Measurements from ENCODE around the gene ULK1.
A peak's percentile ranks its signal among the peaks of the same experiment; 100 is the strongest.

Gene ULK1

GRCh38 chr12:131893605-131894312 lies 663 bp upstream of the ULK1 start:
- no peak overlapping the region for H3K4me3 ChIP-seq (ENCODE audit: low read depth, low read length, poor library complexity, severe bottlenecking)
- no peaks in the 10 kb centered on the region for H3K79me2 ChIP-seq (ENCODE audit: insufficient read depth, low read length)
- no peaks in the 10 kb centered on the region for H3K27me3 ChIP-seq (ENCODE audit: insufficient read depth, low read length)
- no peaks in the 10 kb centered on the region for H3K9me3 ChIP-seq (ENCODE audit: low read length)
- no peaks in the 10 kb centered on the region for H3F3A ChIP-seq (ENCODE audit: insufficient read depth, low read length)
- no peak overlapping the region for H3K27ac ChIP-seq (ENCODE audit: low read depth, low read length, poor library complexity, severe bottlenecking)
- H3K9me2 ChIP-seq (ENCODE audit: low read depth, low read length) = no peaks in the 10 kb centered on the region
- H4K20me1 ChIP-seq (ENCODE audit: insufficient read depth, low read length) = no peaks in the 10 kb centered on the region
- H3K9ac ChIP-seq (ENCODE audit: low read length) = no peak overlapping the region
- no peak overlapping the region; the same call in 1 of the 2 replicates for H3K4me2 ChIP-seq (ENCODE audit: low read length)
- H2AFZ ChIP-seq (ENCODE audit: low read length) = no peak overlapping the region
- no peaks in the 10 kb centered on the region; the same call in 1 of the 2 replicates for H3K36me3 ChIP-seq (ENCODE audit: insufficient read depth, low read length)
- peaks cover 16% of the 10 kb centered on the region for H3K4me1 ChIP-seq (ENCODE audit: insufficient read depth, low read length, severe bottlenecking)
- TF ChIP-seq CTCF (IDR thresholded peaks at IDR 0.05; ENCODE audit: low read length) = no peak
- no peak for TF ChIP-seq EZH2 (IDR thresholded peaks at IDR 0.05; ENCODE audit: borderline replicate concordance, low read length)

GRCh38 chr12:131894981-131895639 lies 688 bp downstream of the ULK1 start:
- H3K36me3 ChIP-seq (ENCODE audit: insufficient read depth, low read length) = no peaks in the 10 kb centered on the region; the same call in 1 of the 2 replicates
- H2AFZ ChIP-seq (ENCODE audit: low read length) = no peak overlapping the region
- H3K79me2 ChIP-seq (ENCODE audit: insufficient read depth, low read length) = no peaks in the 10 kb centered on the region
- no peaks in the 10 kb centered on the region for H3K27me3 ChIP-seq (ENCODE audit: insufficient read depth, low read length)
- peak overlapping the region; percentile 18; the same call in 1 of the 2 replicates for H3K9ac ChIP-seq (ENCODE audit: low read length)
- H3K27ac ChIP-seq (ENCODE audit: low read depth, low read length, poor library complexity, severe bottlenecking) = no peak overlapping the region
- H3K4me1 ChIP-seq (ENCODE audit: insufficient read depth, low read length, severe bottlenecking) = peaks cover 16% of the 10 kb centered on the region
- no peaks in the 10 kb centered on the region for H3F3A ChIP-seq (ENCODE audit: insufficient read depth, low read length)
- no peak for TF ChIP-seq CTCF (IDR thresholded peaks at IDR 0.05; ENCODE audit: low read length)
- peak overlapping the region; percentile 67 for H3K4me3 ChIP-seq (ENCODE audit: low read depth, low read length, poor library complexity, severe bottlenecking)
- H3K9me3 ChIP-seq (ENCODE audit: low read length) = no peaks in the 10 kb centered on the region
- H3K9me2 ChIP-seq (ENCODE audit: low read depth, low read length) = no peaks in the 10 kb centered on the region
- H4K20me1 ChIP-seq (ENCODE audit: insufficient read depth, low read length) = no peaks in the 10 kb centered on the region
- peak overlapping the region; percentile 83 for H3K4me2 ChIP-seq (ENCODE audit: low read length)

GRCh38 chr12:131895640-131896079 lies 1.2 kb downstream of the ULK1 start:
- Histone ChIP-seq H3K79me2 (ENCODE audit: insufficient read depth, low read length) (no peaks in the 10 kb centered on the region), H4K20me1 (ENCODE audit: insufficient read depth, low read length) (no peaks in the 10 kb centered on the region), H3K9ac (ENCODE audit: low read length) (peak overlapping the region; percentile 18; the same call in 1 of the 2 replicates), H2AFZ (ENCODE audit: low read length) (no peak overlapping the region), H3K36me3 (ENCODE audit: insufficient read depth, low read length) (no peaks in the 10 kb centered on the region; the same call in 1 of the 2 replicates), H3K27ac (ENCODE audit: low read depth, low read length, poor library complexity, severe bottlenecking) (no peak overlapping the region), H3K9me2 (ENCODE audit: low read depth, low read length) (no peaks in the 10 kb centered on the region), H3K9me3 (ENCODE audit: low read length) (no peaks in the 10 kb centered on the region), H3F3A (ENCODE audit: insufficient read depth, low read length) (no peaks in the 10 kb centered on the region), H3K4me3 (ENCODE audit: low read depth, low read length, poor library complexity, severe bottlenecking) (peak overlapping the region; percentile 67), H3K27me3 (ENCODE audit: insufficient read depth, low read length) (no peaks in the 10 kb centered on the region), H3K4me2 (ENCODE audit: low read length) (peak overlapping the region; percentile 83), H3K4me1 (ENCODE audit: insufficient read depth, low read length, severe bottlenecking) (peaks cover 16% of the 10 kb centered on the region)
- TF ChIP-seq CTCF (IDR thresholded peaks at IDR 0.05; ENCODE audit: low read length) = no peak
- no peak for TF ChIP-seq EZH2 (IDR thresholded peaks at IDR 0.05; ENCODE audit: borderline replicate concordance, low read length)
